Osteocyte (in vitro differentiated cells): ENCODE data around the gene ALKBH3. TPM values are rescaled to one million over a fixed set of nuclear protein-coding genes. Genes with fewer than 3 reads are reported as not detected.

Experiments
- DNase-seq: peaks from one replicate; pipeline ENCODE4 v3.0.0; 2021; ENCODE audit warnings: mixed read lengths; ENCODE audit not compliant: unreplicated experiment; ENCODE audit errors: extremely low spot score
- H3K27ac Mint-ChIP-seq: one replicate; pipeline ENCODE4 v1.8.0; 2021; ENCODE audit warnings: mild to moderate bottlenecking, mixed read lengths; ENCODE audit not compliant: unreplicated experiment
- H3K27me3 Mint-ChIP-seq: one replicate; pipeline ENCODE4 v1.8.0; 2021; ENCODE audit warnings: mixed read lengths; ENCODE audit not compliant: unreplicated experiment
- H3K36me3 Mint-ChIP-seq: one replicate; pipeline ENCODE4 v1.8.0; 2021; ENCODE audit warnings: mixed read lengths; ENCODE audit not compliant: unreplicated experiment
- H3K4me1 Mint-ChIP-seq: one replicate; pipeline ENCODE4 v1.8.0; 2021; ENCODE audit warnings: mixed read lengths; ENCODE audit not compliant: unreplicated experiment
- H3K4me3 Mint-ChIP-seq: one replicate; pipeline ENCODE4 v1.8.0; 2021; ENCODE audit warnings: mild to moderate bottlenecking, moderate library complexity, mixed read lengths; ENCODE audit not compliant: unreplicated experiment
- H3K9me3 Mint-ChIP-seq: one replicate; pipeline ENCODE4 v1.8.0; 2021; ENCODE audit warnings: mixed read lengths; ENCODE audit not compliant: unreplicated experiment
- CTCF ChIP-seq: fragments of 200-600 bp; sonication (generic); IDR thresholded peaks from 2 replicates; pipeline ENCODE4 v1.5.0; 2021; ENCODE audit warnings: antibody characterized with exemption, mild to moderate bottlenecking, moderate library complexity
- total RNA-seq: library from RNA; stranded (reverse); gene quantifications from 2 replicates; pipeline ENCODE4 v1.2.1, GENCODE V29; 2021

The ALKBH3 gene
- total RNA-seq, 1 donor from 2014 or later, result 32.4 TPM

GRCh38 chr11:43923406-43924111 is 42.9 kb downstream of the ALKBH3 start:
- Mint-ChIP-seq H3K4me1 (peaks cover 31% of the 10 kb centered on the region), H3K9me3 (no peaks in the 10 kb centered on the region), H3K4me3 (no peak overlapping the region), H3K27ac (peak overlapping the region; percentile 70), H3K27me3 (no peaks in the 10 kb centered on the region), H3K36me3 (peaks cover 18% of the 10 kb centered on the region)
- no peak for DNase-seq
- no peak for TF ChIP-seq CTCF

- H3K4me3 Mint-ChIP-seq, result no peak overlapping the region
- H3K9me3 Mint-ChIP-seq, result no peaks in the 10 kb centered on the region
- peaks cover 14% of the 10 kb centered on the region for H3K36me3 Mint-ChIP-seq
- DNase-seq, result no peak
- peak overlapping the region; percentile 70 for H3K27ac Mint-ChIP-seq
- no peaks in the 10 kb centered on the region for H3K27me3 Mint-ChIP-seq
- H3K4me1 Mint-ChIP-seq, result peaks cover 31% of the 10 kb centered on the region
- TF ChIP-seq CTCF, result no peak
Measured at GRCh38 chr11:43924112-43924855, 43.7 kb downstream of the ALKBH3 start.

- no peak for DNase-seq
- H3K27me3 Mint-ChIP-seq, result no peaks in the 10 kb centered on the region
- TF ChIP-seq CTCF, result no peak
- H3K27ac Mint-ChIP-seq, result peak overlapping the region; percentile 23
- H3K36me3 Mint-ChIP-seq, result peaks cover 8% of the 10 kb centered on the region
- no peak overlapping the region for H3K4me3 Mint-ChIP-seq
- H3K4me1 Mint-ChIP-seq, result peaks cover 29% of the 10 kb centered on the region
- H3K9me3 Mint-ChIP-seq, result no peaks in the 10 kb centered on the region
Measured at GRCh38 chr11:43925063-43925931, 44.7 kb downstream of the ALKBH3 start.

- H3K9me3 Mint-ChIP-seq, result no peaks in the 10 kb centered on the region
- H3K4me3 Mint-ChIP-seq, result no peak overlapping the region
- no peak for TF ChIP-seq CTCF
- peaks cover 22% of the 10 kb centered on the region for H3K4me1 Mint-ChIP-seq
- no peak for DNase-seq
- no peak overlapping the region for H3K27ac Mint-ChIP-seq
- H3K27me3 Mint-ChIP-seq, result no peaks in the 10 kb centered on the region
- H3K36me3 Mint-ChIP-seq, result peaks cover 2% of the 10 kb centered on the region
Measured at GRCh38 chr11:43925932-43926505, 45.4 kb downstream of the ALKBH3 start.
